Activated CD8-positive, alpha-beta memory T cell treated with anti-CD3 and anti-CD28 coated beads for 24 hours (primary cell): ENCODE measurements around the gene BHMT2.

Source experiments
- DNase-seq: peaks from one replicate; pipeline ENCODE4 v3.0.0-alpha.2; 2020

The BHMT2 gene

GRCh38 chr5:79074641-79075040, 5.1 kb downstream of the BHMT2 start:
- no peak for DNase-seq

GRCh38 chr5:79075646-79076426, 6.3 kb downstream of the BHMT2 start:
- DNase-seq: no peak

GRCh38 chr5:79076819-79077218, 7.3 kb downstream of the BHMT2 start:
- no peak for DNase-seq

GRCh38 chr5:79077680-79078365, 8.3 kb downstream of the BHMT2 start:
- DNase-seq: no peak

GRCh38 chr5:79080804-79081203, 11.2 kb downstream of the BHMT2 start:
- DNase-seq: no peak

- DNase-seq: no peak
These were observed 12.2 kb downstream of the BHMT2 start for GRCh38 chr5:79081779-79082178.

- DNase-seq: no peak
These were observed 16.5 kb downstream of the BHMT2 start for GRCh38 chr5:79086116-79086515.

GRCh38 chr5:79088507-79088906, 18.9 kb downstream of the BHMT2 start:
- no peak for DNase-seq

GRCh38 chr5:79091064-79091463, 21.5 kb downstream of the BHMT2 start:
- DNase-seq: no peak

GRCh38 chr5:79093762-79094161, 24.2 kb downstream of the BHMT2 start:
- DNase-seq: no peak

GRCh38 chr5:79105868-79106267, 36.3 kb downstream of the BHMT2 start:
- DNase-seq: no peak

GRCh38 chr5:79107020-79107796, 37.6 kb downstream of the BHMT2 start:
- DNase-seq: no peak

- no peak for DNase-seq
These were observed 38.5 kb downstream of the BHMT2 start for GRCh38 chr5:79108086-79108485.

GRCh38 chr5:79108792-79109191, 39.2 kb downstream of the BHMT2 start:
- DNase-seq: no peak

GRCh38 chr5:79109527-79110492, 40.2 kb downstream of the BHMT2 start:
- DNase-seq: no peak

GRCh38 chr5:79111387-79111959, 41.9 kb downstream of the BHMT2 start, which contains the start of gene BHMT:
Gene BHMT (plus strand): TSS chr5:79111809. CDS start chr5:79111886, 77 bp downstream.
- no peak for DNase-seq

GRCh38 chr5:79111960-79112702, 42.6 kb downstream of the BHMT2 start:
- no peak for DNase-seq

- no peak for DNase-seq
These were observed 43.1 kb downstream of the BHMT2 start for GRCh38 chr5:79112703-79113058.

GRCh38 chr5:79119486-79119885, 49.9 kb downstream of the BHMT2 start:
- DNase-seq: no peak

- no peak for DNase-seq
These were observed 50.7 kb downstream of the BHMT2 start for GRCh38 chr5:79120221-79120620.

GRCh38 chr5:79122973-79123372, 53.4 kb downstream of the BHMT2 start:
- no peak for DNase-seq
